PFSK-1 (cell line): Measurements from ENCODE around the gene MAML2.

Source experiments
- POLR2AphosphoS5 ChIP-seq: IDR thresholded peaks from 2 replicates; pipeline ENCODE4 v1.6.1; 2012; ENCODE audit warnings: low read depth, mild to moderate bottlenecking, control low read depth, low read length, moderate library complexity
- SIN3A ChIP-seq: IDR thresholded peaks from 2 replicates; pipeline ENCODE4 v1.6.1; 2012; ENCODE audit warnings: mild to moderate bottlenecking, low read length, moderate library complexity, borderline replicate concordance; ENCODE audit not compliant: insufficient read depth

- TF ChIP-seq SIN3A (no peak), POLR2AphosphoS5 (no peak)
Measured at GRCh38 chr11:96024666-96025065, 318.3 kb downstream of the MAML2 start.
